ENCODE results near the gene IVD. TPM values are rescaled to one million over a fixed set of nuclear protein-coding genes. Genes with fewer than 3 reads are reported as not detected.
A peak's percentile ranks its signal among the peaks of the same experiment; 100 is the strongest.

The IVD gene
- polyA plus RNA-seq (2013, experiment 1 of 2): 41.4 TPM
- 33.8 TPM for polyA plus RNA-seq (2013, experiment 2 of 2)

DNA sequence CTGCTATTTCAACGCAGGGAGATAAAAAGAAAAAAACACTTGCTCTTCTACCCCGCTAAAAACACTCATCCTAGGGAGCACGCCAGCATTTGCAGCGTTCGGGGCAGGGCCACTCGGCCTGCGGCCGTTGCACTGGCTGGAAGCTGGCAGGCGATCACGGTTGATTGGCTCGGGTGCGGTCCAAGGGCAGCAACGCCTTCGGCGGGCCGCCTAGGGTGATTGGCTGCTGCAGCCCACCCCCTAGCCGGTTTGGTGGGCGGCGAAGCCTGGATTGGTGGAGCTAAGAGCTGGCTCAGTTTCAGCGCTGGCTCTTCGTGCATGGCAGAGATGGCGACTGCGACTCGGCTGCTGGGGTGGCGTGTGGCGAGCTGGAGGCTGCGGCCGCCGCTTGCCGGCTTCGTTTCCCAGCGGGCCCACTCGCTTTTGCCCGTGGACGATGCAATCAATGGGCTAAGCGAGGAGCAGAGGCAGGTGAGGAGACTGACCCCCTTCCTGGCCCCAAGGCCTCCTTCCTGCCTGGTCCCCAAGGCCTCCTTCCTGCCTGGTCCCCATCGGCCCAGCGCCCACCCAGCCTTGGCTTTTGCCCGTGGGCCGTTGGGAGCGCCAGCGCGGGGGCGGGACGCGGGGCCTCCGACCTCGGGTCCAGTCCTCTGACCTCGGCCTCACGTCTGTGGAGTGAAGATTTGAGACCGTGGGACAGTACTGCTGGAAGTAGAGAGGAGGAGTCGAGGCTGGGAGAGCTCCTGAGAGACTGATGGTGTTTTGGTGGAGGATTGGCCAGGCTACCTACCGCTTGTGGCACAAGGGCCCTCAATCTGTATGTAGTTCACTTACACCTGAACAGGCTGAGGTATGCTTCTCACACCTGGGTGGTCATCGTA, at the start of gene IVD:
Gene IVD, plus strand, starts transcription at position 295 of the 881 bp plus-strand sequence. Its CDS starts 33 bp downstream, at position 328.
- Histone ChIP-seq H3K4me3 (ENCODE audit: extremely low read depth, insufficient read depth, low read length, poor library complexity, severe bottlenecking) (peak within 1 kb of the TSS; percentile 85), H3K4me1 (ENCODE audit: control insufficient read depth, insufficient read depth, low read length, poor library complexity, severe bottlenecking) (peaks cover 8% of the 10 kb centered on the region), H3K36me3 (ENCODE audit: control insufficient read depth, insufficient read depth, low read length) (peaks cover 33% of the 10 kb centered on the region), H3K27ac (ENCODE audit: low read depth, low read length, severe bottlenecking) (peak within 1 kb of the TSS; percentile 10), H3K9me3 (ENCODE audit: control insufficient read depth, low read length) (no peaks in the 10 kb centered on the region)
- WGBS, 2 experiments (ENCODE audit: insufficient coverage in 2 of 2): 0 to 2% methylated on average over 37 to 43 of the region's 54 CpGs

DNA sequence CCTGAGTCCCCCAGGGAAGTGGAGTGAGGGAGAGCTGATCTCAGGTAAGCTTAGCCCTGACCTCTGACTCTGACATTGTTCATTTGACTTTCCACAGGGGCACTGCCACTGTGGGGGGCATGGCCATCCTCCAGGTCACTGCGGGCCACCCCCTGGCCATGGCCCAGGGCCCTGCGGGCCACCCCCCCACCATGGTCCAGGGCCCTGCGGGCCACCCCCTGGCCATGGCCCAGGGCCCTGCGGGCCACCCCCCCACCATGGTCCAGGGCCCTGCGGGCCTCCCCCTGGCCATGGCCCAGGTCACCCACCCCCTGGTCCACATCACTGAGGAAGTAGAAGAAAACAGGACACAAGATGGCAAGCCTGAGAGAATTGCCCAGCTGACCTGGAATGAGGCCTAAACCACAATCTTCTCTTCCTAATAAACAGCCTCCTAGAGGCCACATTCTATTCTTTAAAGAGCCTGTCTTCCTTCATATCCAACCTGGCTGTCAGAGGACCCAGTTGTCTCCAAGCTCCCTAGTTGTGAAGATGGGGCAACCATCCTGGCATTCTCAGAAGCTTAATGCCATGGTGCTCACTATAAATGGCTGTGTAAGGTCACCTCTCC, 49.5 kb upstream of the IVD start:
- WGBS, 2 experiments (ENCODE audit: insufficient coverage in 2 of 2): 83% methylated on average over 1 of the region's 5 CpGs; no CpG with 5 or more reads in 1 of the 2 experiments
- Histone ChIP-seq H3K4me3 (ENCODE audit: extremely low read depth, insufficient read depth, low read length, poor library complexity, severe bottlenecking) (no peak overlapping the region), H3K36me3 (ENCODE audit: control insufficient read depth, insufficient read depth, low read length) (no peaks in the 10 kb centered on the region), H3K9me3 (ENCODE audit: control insufficient read depth, low read length) (no peaks in the 10 kb centered on the region), H3K4me1 (ENCODE audit: control insufficient read depth, insufficient read depth, low read length, poor library complexity, severe bottlenecking) (peaks cover 5% of the 10 kb centered on the region), H3K27ac (ENCODE audit: low read depth, low read length, severe bottlenecking) (no peak overlapping the region)

DNA sequence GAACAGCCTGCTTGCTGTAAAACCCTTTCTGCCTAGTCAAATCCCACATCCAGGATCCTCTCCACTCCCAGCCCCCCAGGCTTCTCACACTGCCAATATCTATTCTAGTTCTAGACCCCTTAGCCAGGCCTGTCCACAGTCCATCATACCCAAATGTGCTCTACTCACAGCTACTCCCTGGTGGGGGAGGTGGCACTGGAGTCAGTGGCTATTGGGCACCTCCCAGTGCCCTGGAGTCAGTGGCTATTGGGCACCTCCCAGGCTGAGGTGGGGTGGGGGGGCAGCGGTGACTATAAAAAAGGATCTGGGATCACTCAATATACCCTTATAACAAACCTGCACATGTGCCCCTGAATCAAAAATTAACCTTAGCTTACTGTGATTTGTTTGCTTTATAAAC, 48.3 kb upstream of the IVD start:
- Histone ChIP-seq H3K4me1 (ENCODE audit: control insufficient read depth, insufficient read depth, low read length, poor library complexity, severe bottlenecking) (peaks cover 5% of the 10 kb centered on the region), H3K9me3 (ENCODE audit: control insufficient read depth, low read length) (no peaks in the 10 kb centered on the region), H3K36me3 (ENCODE audit: control insufficient read depth, insufficient read depth, low read length) (no peaks in the 10 kb centered on the region), H3K27ac (ENCODE audit: low read depth, low read length, severe bottlenecking) (no peak overlapping the region), H3K4me3 (ENCODE audit: extremely low read depth, insufficient read depth, low read length, poor library complexity, severe bottlenecking) (peak overlapping the region; percentile 43)
- no CpG with 5 or more reads among the region's 1 CpG for WGBS, 2 experiments (ENCODE audit: insufficient coverage in 2 of 2)

DNA sequence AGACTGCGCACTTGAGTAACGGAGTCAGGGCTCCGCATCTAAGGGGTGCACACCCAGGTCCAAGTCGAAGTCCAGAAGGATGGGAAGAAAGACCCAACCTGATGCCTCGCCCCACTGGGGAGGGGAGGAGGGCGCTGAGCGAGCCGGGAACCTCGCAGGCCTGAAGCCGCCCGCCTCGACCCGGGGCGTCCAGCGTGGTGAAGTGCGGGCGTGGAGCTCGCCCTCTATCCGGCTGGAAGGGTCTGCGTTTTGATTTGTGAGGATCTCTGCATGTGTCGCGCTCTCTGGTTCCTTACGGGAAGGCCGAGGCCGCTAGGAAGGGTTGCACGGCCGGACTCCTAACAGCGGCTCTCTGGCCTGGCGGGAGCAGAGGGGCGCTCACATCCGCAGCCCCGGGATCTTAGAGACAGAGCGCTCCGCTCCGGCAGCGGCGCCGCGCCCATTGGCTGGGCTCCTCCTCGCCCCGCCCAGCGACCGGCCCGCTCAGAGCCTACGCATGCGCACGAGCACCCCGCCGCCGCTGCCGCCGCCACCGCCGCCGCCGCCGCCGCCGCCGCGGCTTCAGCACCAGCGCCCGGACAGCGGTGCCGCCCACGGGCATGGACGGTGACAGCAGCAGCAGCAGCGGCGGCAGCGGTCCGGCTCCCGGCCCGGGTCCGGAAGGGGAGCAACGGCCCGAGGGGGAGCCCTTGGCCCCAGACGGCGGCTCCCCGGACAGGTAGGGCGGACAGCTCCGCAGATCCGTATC, 47.7 kb upstream of the IVD start, which contains the start of gene DISP2:
Gene DISP2, plus strand, starts transcription at position 497 of the 748 bp plus-strand sequence. Its CDS starts 103 bp downstream, at position 600.
- 2 to 6% methylated on average over 37 to 58 of the region's 82 CpGs for WGBS, 2 experiments (ENCODE audit: insufficient coverage in 2 of 2)
- Histone ChIP-seq H3K4me1 (ENCODE audit: control insufficient read depth, insufficient read depth, low read length, poor library complexity, severe bottlenecking) (peaks cover 5% of the 10 kb centered on the region), H3K36me3 (ENCODE audit: control insufficient read depth, insufficient read depth, low read length) (no peaks in the 10 kb centered on the region), H3K4me3 (ENCODE audit: extremely low read depth, insufficient read depth, low read length, poor library complexity, severe bottlenecking) (peak within 1 kb of the TSS; percentile 43), H3K9me3 (ENCODE audit: control insufficient read depth, low read length) (no peaks in the 10 kb centered on the region), H3K27ac (ENCODE audit: low read depth, low read length, severe bottlenecking) (no peak within 1 kb of the TSS)

GRCh38 chr15:40358471-40359353, 46.9 kb upstream of the IVD start:
- peaks cover 5% of the 10 kb centered on the region for H3K4me1 ChIP-seq (ENCODE audit: control insufficient read depth, insufficient read depth, low read length, poor library complexity, severe bottlenecking)
- 12 to 13% methylated on average over 20 to 21 of the region's 31 CpGs for WGBS, 2 experiments (ENCODE audit: insufficient coverage in 2 of 2)
- no peaks in the 10 kb centered on the region for H3K9me3 ChIP-seq (ENCODE audit: control insufficient read depth, low read length)
- no peak overlapping the region for H3K27ac ChIP-seq (ENCODE audit: low read depth, low read length, severe bottlenecking)
- no peaks in the 10 kb centered on the region for H3K36me3 ChIP-seq (ENCODE audit: control insufficient read depth, insufficient read depth, low read length)
- peak overlapping the region; percentile 43 for H3K4me3 ChIP-seq (ENCODE audit: extremely low read depth, insufficient read depth, low read length, poor library complexity, severe bottlenecking)

GRCh38 chr15:40360015-40360414, 45.6 kb upstream of the IVD start:
- no peak overlapping the region for H3K27ac ChIP-seq (ENCODE audit: low read depth, low read length, severe bottlenecking)
- no peaks in the 10 kb centered on the region for H3K4me1 ChIP-seq (ENCODE audit: control insufficient read depth, insufficient read depth, low read length, poor library complexity, severe bottlenecking)
- H3K9me3 ChIP-seq (ENCODE audit: control insufficient read depth, low read length): no peaks in the 10 kb centered on the region
- H3K4me3 ChIP-seq (ENCODE audit: extremely low read depth, insufficient read depth, low read length, poor library complexity, severe bottlenecking): no peak overlapping the region
- 85 to 87% methylated on average over 2 of the region's 4 CpGs for WGBS, 2 experiments (ENCODE audit: insufficient coverage in 2 of 2)
- no peaks in the 10 kb centered on the region for H3K36me3 ChIP-seq (ENCODE audit: control insufficient read depth, insufficient read depth, low read length)

DNA sequence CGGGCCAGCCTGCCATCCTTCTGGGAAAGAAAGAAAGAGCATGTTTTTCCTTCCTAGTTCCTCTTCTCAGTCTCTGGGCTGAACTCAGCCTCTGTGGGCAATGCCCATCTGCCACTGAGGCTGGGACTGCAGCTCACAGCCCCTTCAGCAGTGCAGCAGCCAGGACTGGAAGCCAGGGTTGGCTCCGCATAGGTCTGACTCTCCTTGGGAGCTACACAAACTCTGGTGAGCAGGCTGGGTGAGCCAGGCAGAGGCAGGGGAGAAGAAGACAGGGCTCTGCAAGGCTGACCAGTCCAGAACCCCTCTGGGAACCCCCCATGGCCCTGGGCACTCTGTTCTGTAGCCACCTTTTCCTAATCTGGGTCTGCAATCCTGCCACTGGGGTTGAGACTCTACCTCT, 44.0 kb upstream of the IVD start:
- Histone ChIP-seq H3K4me1 (ENCODE audit: control insufficient read depth, insufficient read depth, low read length, poor library complexity, severe bottlenecking) (no peaks in the 10 kb centered on the region), H3K4me3 (ENCODE audit: extremely low read depth, insufficient read depth, low read length, poor library complexity, severe bottlenecking) (no peak overlapping the region), H3K27ac (ENCODE audit: low read depth, low read length, severe bottlenecking) (no peak overlapping the region), H3K9me3 (ENCODE audit: control insufficient read depth, low read length) (no peaks in the 10 kb centered on the region), H3K36me3 (ENCODE audit: control insufficient read depth, insufficient read depth, low read length) (no peaks in the 10 kb centered on the region)
- WGBS, 2 experiments (ENCODE audit: insufficient coverage in 2 of 2): 83 to 100% methylated on average over 1 to 2 of the region's 2 CpGs

- Histone ChIP-seq H3K27ac (ENCODE audit: low read depth, low read length, severe bottlenecking) (no peak overlapping the region), H3K9me3 (ENCODE audit: control insufficient read depth, low read length) (no peaks in the 10 kb centered on the region), H3K4me1 (ENCODE audit: control insufficient read depth, insufficient read depth, low read length, poor library complexity, severe bottlenecking) (no peaks in the 10 kb centered on the region), H3K36me3 (ENCODE audit: control insufficient read depth, insufficient read depth, low read length) (no peaks in the 10 kb centered on the region), H3K4me3 (ENCODE audit: extremely low read depth, insufficient read depth, low read length, poor library complexity, severe bottlenecking) (no peak overlapping the region)
- 87 to 89% methylated on average over 6 to 7 of the region's 8 CpGs for WGBS, 2 experiments (ENCODE audit: insufficient coverage in 2 of 2)
Observed at GRCh38 chr15:40363611-40364010, 42.0 kb upstream of the IVD start.

GRCh38 chr15:40364251-40364650, 41.3 kb upstream of the IVD start:
- Histone ChIP-seq H3K4me1 (ENCODE audit: control insufficient read depth, insufficient read depth, low read length, poor library complexity, severe bottlenecking) (no peaks in the 10 kb centered on the region), H3K36me3 (ENCODE audit: control insufficient read depth, insufficient read depth, low read length) (no peaks in the 10 kb centered on the region), H3K9me3 (ENCODE audit: control insufficient read depth, low read length) (no peaks in the 10 kb centered on the region), H3K27ac (ENCODE audit: low read depth, low read length, severe bottlenecking) (no peak overlapping the region), H3K4me3 (ENCODE audit: extremely low read depth, insufficient read depth, low read length, poor library complexity, severe bottlenecking) (no peak overlapping the region)
- 70 to 81% methylated on average over 1 to 6 of the region's 6 CpGs for WGBS, 2 experiments (ENCODE audit: insufficient coverage in 2 of 2)

- no peaks in the 10 kb centered on the region for H3K36me3 ChIP-seq (ENCODE audit: control insufficient read depth, insufficient read depth, low read length)
- H3K9me3 ChIP-seq (ENCODE audit: control insufficient read depth, low read length): no peaks in the 10 kb centered on the region
- no peak overlapping the region for H3K27ac ChIP-seq (ENCODE audit: low read depth, low read length, severe bottlenecking)
- H3K4me1 ChIP-seq (ENCODE audit: control insufficient read depth, insufficient read depth, low read length, poor library complexity, severe bottlenecking): no peaks in the 10 kb centered on the region
- no peak overlapping the region for H3K4me3 ChIP-seq (ENCODE audit: extremely low read depth, insufficient read depth, low read length, poor library complexity, severe bottlenecking)
- 96 to 98% methylated on average over 5 of the region's 5 CpGs for WGBS, 2 experiments (ENCODE audit: insufficient coverage in 2 of 2)
Observed at GRCh38 chr15:40365016-40365415, 40.6 kb upstream of the IVD start.

Data from mesodermal cell (in vitro differentiated cells).